Osteocyte (in vitro differentiated cells): ENCODE data around the gene PRKCI. TPM values are rescaled to one million over a fixed set of nuclear protein-coding genes. Genes with fewer than 3 reads are reported as not detected.
"Not testable (repeated sequence)": the region's sequence is repeated elsewhere in the genome, so short reads cannot be mapped to it uniquely, and the experiment has no call there.

Experiments used
- DNase-seq: peaks from one replicate; pipeline ENCODE4 v3.0.0; 2021; ENCODE audit warnings: mixed read lengths; ENCODE audit not compliant: unreplicated experiment; ENCODE audit errors: extremely low spot score
- H3K27ac Mint-ChIP-seq: one replicate; pipeline ENCODE4 v1.8.0; 2021; ENCODE audit warnings: mild to moderate bottlenecking, mixed read lengths; ENCODE audit not compliant: unreplicated experiment
- H3K27me3 Mint-ChIP-seq: one replicate; pipeline ENCODE4 v1.8.0; 2021; ENCODE audit warnings: mixed read lengths; ENCODE audit not compliant: unreplicated experiment
- H3K36me3 Mint-ChIP-seq: one replicate; pipeline ENCODE4 v1.8.0; 2021; ENCODE audit warnings: mixed read lengths; ENCODE audit not compliant: unreplicated experiment
- H3K4me1 Mint-ChIP-seq: one replicate; pipeline ENCODE4 v1.8.0; 2021; ENCODE audit warnings: mixed read lengths; ENCODE audit not compliant: unreplicated experiment
- H3K4me3 Mint-ChIP-seq: one replicate; pipeline ENCODE4 v1.8.0; 2021; ENCODE audit warnings: mild to moderate bottlenecking, moderate library complexity, mixed read lengths; ENCODE audit not compliant: unreplicated experiment
- H3K9me3 Mint-ChIP-seq: one replicate; pipeline ENCODE4 v1.8.0; 2021; ENCODE audit warnings: mixed read lengths; ENCODE audit not compliant: unreplicated experiment
- total RNA-seq: library from RNA; stranded (reverse); gene quantifications from 2 replicates; pipeline ENCODE4 v1.2.1, GENCODE V29; 2021
- TF ChIP-seq, protein P1 (sequence below): fragments of 200-600 bp; sonication (generic); IDR thresholded peaks from 2 replicates; pipeline ENCODE4 v1.5.0; 2021; ENCODE audit warnings: antibody characterized with exemption, mild to moderate bottlenecking, moderate library complexity

PRKCI gene
- total RNA-seq, 1 donor from 2014 or later = 48.0 TPM

DNA sequence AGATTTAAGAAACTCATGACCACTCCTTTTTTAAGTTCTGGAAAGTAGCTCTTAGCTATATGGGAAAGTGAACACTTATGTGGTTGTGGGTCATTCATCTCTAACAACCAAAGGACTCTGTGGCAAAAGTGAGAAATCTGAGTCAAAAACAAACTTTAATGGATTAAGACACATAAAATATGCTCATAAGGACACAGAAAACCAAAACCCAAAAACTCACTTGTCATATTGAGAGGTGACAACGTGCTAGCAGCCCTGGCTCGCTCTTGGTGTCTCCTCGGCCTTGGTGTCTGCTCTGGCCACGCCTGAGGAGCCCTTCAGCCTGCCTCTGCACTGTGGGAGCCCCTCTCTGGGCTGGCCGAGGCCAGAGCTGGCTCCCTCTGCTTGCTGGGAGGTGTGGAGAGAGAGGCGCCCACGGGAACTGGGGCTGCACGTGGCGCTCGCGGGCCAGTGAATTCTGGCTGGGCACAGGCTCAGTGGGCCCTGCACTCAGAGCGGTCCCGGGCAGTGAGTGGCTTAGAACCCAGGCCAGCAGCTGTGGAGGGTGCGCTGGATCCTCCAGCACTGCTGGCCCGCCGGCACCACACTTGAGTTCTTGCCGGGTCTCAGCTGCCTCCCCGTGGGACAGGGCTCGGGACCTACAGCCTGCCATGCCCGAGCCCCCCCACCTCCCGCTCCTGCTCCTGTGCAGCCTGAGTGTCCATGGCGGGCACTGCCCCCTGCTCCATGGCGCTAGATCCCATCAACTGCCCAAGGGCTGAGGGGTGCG lies 105.0 kb downstream of the PRKCI start:
- H3K4me3 Mint-ChIP-seq = no peak overlapping the region
- TF ChIP-seq, protein P1, sequence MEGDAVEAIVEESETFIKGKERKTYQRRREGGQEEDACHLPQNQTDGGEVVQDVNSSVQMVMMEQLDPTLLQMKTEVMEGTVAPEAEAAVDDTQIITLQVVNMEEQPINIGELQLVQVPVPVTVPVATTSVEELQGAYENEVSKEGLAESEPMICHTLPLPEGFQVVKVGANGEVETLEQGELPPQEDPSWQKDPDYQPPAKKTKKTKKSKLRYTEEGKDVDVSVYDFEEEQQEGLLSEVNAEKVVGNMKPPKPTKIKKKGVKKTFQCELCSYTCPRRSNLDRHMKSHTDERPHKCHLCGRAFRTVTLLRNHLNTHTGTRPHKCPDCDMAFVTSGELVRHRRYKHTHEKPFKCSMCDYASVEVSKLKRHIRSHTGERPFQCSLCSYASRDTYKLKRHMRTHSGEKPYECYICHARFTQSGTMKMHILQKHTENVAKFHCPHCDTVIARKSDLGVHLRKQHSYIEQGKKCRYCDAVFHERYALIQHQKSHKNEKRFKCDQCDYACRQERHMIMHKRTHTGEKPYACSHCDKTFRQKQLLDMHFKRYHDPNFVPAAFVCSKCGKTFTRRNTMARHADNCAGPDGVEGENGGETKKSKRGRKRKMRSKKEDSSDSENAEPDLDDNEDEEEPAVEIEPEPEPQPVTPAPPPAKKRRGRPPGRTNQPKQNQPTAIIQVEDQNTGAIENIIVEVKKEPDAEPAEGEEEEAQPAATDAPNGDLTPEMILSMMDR = no peak
- no peaks in the 10 kb centered on the region for H3K9me3 Mint-ChIP-seq
- peak; percentile 82 for DNase-seq
- H3K27me3 Mint-ChIP-seq = no peaks in the 10 kb centered on the region
- no peak overlapping the region for H3K27ac Mint-ChIP-seq
- H3K36me3 Mint-ChIP-seq = no peaks in the 10 kb centered on the region
- peaks cover 19% of the 10 kb centered on the region for H3K4me1 Mint-ChIP-seq

DNA sequence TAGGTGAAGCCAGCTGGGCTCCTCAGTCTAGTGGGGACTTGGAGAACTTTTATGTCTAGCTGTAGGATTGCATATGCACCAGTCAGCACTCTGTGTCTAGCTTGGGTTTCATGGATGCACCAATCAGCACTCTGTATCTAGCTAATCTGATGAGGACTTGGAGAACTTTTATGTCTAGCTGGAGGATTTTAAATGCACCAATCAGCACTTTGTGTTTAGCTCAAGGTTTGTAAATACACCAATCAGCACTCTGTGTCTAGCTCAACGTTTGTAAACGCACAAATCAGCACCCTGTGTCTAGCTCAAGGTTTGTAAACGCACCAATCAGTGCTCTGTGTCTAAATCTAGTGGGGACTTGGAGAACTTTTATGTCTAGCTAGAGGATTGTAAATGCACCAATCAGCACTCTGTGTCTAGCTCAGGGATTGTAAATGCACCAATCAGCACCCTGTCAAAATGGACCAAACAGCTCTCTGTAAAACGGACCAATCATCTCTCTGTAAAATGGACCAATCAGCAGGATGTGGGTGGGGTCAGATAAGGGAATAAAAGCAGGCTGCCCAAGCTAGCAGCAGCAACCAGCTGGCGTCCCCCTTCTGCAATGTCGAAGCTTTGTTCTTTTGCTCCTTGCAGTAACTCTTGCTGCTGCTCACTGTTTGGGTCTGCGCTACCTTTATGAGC lies 105.8 kb downstream of the PRKCI start:
- not testable (repeated sequence) for H3K4me3 Mint-ChIP-seq, H3K27ac Mint-ChIP-seq, H3K36me3 Mint-ChIP-seq, H3K27me3 Mint-ChIP-seq, DNase-seq, H3K9me3 Mint-ChIP-seq
- peaks cover 11% of the 10 kb centered on the region for H3K4me1 Mint-ChIP-seq

DNA sequence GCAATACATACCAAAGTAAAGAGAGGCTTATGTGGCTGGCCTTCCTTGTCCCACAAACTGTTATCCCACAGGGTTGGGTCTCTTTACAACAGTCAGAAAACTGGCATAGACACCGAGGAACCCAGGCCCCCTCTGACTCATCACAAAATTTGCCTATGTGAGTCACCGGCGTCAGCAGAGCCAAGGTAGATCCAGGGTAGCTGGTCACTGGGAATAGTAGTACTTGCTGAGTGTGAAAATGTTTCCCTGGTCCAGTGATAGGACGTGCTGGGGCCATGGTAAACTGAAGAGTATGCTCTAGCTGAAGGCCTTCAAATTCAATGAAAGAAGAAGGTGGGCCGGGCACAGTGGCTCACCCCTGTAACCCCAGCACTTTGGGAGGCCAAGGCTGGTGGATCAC lies 108.1 kb downstream of the PRKCI start:
- no peak overlapping the region for H3K27ac Mint-ChIP-seq
- H3K27me3 Mint-ChIP-seq = no peaks in the 10 kb centered on the region
- H3K9me3 Mint-ChIP-seq = no peaks in the 10 kb centered on the region
- no peak overlapping the region for H3K4me3 Mint-ChIP-seq
- DNase-seq = peak; percentile 53
- peaks cover 2% of the 10 kb centered on the region for H3K4me1 Mint-ChIP-seq
- TF ChIP-seq, protein P1 = no peak
- no peaks in the 10 kb centered on the region for H3K36me3 Mint-ChIP-seq

DNA sequence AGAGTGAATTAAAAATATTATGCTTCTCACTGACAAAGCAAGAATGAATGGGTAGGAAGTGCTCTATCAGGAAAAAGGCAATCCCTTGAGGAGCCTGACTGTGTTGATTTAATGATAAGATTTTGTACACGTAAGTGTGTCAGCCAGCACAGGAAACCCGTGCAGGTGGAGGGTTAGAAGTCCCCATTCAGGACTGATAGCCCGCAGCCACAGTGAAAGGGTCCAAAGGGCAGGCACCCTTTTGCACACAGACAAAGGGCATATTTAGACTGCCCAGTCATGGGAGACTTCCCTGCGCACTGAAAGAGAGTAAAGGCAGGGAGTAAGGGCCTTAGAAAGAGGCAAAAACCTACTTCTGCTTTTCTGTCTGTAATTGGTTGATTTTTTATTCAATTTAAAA lies 108.9 kb downstream of the PRKCI start:
- Mint-ChIP-seq H3K4me1 (peaks cover 2% of the 10 kb centered on the region), H3K27ac (no peak overlapping the region), H3K4me3 (no peak overlapping the region), H3K9me3 (no peaks in the 10 kb centered on the region), H3K27me3 (no peaks in the 10 kb centered on the region), H3K36me3 (no peaks in the 10 kb centered on the region)
- TF ChIP-seq, protein P1 = no peak
- peak; percentile 32 for DNase-seq

DNA sequence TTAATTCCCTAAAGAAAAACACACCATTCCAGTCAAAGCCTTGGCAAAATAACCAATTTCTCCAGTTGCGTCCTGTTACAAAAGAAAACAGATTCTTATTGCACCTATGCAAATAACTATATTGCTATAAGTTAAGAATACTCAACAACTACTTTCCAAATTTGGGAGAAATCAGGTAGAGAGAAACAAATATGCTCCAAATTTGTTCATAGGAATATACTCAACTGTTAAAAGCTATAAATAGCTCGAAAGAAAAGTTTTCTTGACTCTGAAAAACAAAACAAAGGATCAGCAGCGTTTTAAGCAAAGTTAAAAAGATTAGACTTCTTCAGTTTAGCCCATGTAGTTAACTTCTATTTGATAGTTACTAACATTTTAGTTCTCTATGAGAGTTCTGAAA lies 115.2 kb downstream of the PRKCI start:
- Mint-ChIP-seq H3K4me1 (peaks cover 3% of the 10 kb centered on the region), H3K27ac (no peak overlapping the region), H3K4me3 (no peak overlapping the region), H3K36me3 (no peaks in the 10 kb centered on the region), H3K9me3 (no peaks in the 10 kb centered on the region), H3K27me3 (no peaks in the 10 kb centered on the region)
- DNase-seq = no peak
- TF ChIP-seq, protein P1 = no peak
